NB4 (cell line): ENCODE measurements around the gene MYH9.

Source experiments
- CTCF ChIP-seq: IDR thresholded peaks from one replicate; pipeline ENCODE4 v1.5.1; 2012; ENCODE audit warnings: low read depth, low read length
- POLR2A ChIP-seq: IDR thresholded peaks from 2 replicates; pipeline ENCODE4 v1.6.1; 2011; ENCODE audit warnings: mild to moderate bottlenecking; ENCODE audit not compliant: insufficient read length; ENCODE audit errors: extremely low read depth

- TF ChIP-seq POLR2A (no peak), CTCF (no peak)
These were observed 134.8 kb downstream of the MYH9 start, which contains the start of gene APOL1 for GRCh38 chr22:36252754-36253522.
